DMS79 treated with DMSO at 0.1 percent for 48 hours (cell line): Measurements from ENCODE around the gene HIP1.
"Not testable (repeated sequence)": the region's sequence is repeated elsewhere in the genome, so short reads cannot be mapped to it uniquely, and the experiment has no call there.

Experiments
- DNase-seq: peaks from one replicate; lab custom pipeline; 2025; lab: John Stamatoyannopoulos, UW

Gene HIP1

GRCh38 chr7:75575488-75576121, 163.1 kb downstream of the HIP1 start:
- no peak for DNase-seq

- no peak for DNase-seq
Measured at GRCh38 chr7:75573477-75574019, 165.2 kb downstream of the HIP1 start.

GRCh38 chr7:75572814-75573213, 165.9 kb downstream of the HIP1 start:
- DNase-seq, result no peak

- no peak for DNase-seq
Measured at GRCh38 chr7:75572396-75572795, 166.3 kb downstream of the HIP1 start.

DNA sequence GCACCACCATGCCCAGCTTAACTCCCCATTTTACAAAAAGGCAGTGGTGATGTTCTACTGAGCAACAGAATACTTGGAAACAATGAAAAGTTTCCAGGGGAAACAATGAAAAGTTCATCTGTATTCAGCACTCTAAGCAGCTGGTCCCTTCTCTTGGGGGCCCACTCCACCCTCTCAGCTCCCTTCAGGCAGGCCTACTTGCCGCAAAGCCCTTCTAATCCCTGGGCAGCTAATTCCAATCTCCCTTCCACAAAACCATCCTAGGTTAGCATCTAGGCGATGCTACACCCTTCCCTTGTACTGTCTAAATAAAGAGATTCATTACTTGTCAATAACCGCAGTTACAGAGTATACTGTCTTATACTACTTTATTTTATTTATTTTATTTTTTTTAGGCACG, 167.5 kb downstream of the HIP1 start:
- DNase-seq, result no peak

DNA sequence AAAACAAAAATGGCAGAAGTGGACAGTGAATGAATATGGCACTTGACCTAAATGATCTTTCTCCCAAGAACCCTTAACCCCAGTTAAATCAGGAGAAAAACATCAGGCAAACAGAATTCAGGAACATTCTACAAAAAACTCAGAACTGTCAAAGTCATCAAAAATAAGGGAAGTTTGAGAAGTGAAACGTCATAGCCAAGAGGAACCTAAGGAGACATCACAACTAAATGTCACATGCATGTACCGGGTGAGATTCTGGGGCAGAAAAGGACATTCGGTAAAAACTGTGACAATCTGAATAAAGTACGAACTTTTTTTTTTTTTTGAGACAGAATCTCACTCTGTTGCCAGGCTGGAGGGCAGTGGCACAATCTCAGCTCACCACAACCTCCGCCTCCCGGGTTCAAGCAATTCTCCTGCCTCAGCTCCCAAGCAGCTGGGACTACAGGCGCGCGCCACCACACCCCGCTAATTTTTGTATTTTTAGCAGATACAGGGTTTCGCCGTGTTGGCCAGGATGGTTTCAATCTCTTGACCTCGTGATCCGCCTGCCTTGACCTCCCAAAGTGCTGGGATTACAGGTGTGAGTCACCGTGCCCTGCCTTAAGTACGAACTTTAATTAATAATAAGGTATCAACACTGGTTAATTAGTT, 169.0 kb downstream of the HIP1 start:
- DNase-seq, result not testable (repeated sequence)

GRCh38 chr7:75567948-75568595, 170.7 kb downstream of the HIP1 start:
- no peak for DNase-seq

- no peak for DNase-seq
Measured at GRCh38 chr7:75565132-75565837, 173.5 kb downstream of the HIP1 start.

DNA sequence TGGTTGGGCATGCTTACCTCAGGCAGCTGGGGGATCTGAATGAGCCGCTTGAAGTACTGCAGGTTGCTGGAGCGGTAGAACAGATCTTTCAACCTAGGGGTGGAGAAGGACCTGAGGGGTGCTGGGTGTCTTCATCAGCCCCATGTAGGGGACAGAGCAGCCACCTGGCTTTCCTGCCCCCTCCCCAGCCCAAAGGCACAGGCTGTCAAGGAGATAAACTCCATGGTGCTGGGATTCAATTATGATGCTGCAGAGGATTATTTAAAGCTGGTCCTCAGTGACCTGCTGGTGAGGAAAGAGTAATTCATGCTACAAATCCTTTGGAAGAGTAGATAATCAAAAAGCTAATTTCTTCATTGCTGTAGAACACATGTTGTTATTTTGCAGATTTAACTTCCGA, 175.6 kb downstream of the HIP1 start:
- DNase-seq, result no peak

DNA sequence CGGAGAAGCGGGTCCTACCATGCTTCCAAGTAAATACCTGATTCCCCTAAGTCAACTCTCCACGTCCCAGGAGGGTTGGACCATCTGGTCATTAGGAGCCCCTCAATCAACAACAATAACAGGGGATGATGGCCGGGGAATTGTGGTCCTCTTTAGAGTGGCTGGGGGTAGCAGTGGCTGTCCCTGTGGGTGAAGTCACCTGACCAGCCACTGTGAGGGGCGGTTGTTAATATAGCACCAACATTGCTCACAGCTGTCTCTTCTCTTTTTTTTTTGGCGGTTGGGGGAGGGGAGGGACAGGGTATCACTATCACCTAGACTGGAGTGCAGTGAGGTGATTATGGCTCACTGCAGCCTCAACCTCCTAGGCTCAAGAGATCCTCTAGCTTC, 178.8 kb downstream of the HIP1 start:
- DNase-seq, result no peak

- DNase-seq, result no peak
Measured at GRCh38 chr7:75559355-75559975, 179.3 kb downstream of the HIP1 start.

DNA sequence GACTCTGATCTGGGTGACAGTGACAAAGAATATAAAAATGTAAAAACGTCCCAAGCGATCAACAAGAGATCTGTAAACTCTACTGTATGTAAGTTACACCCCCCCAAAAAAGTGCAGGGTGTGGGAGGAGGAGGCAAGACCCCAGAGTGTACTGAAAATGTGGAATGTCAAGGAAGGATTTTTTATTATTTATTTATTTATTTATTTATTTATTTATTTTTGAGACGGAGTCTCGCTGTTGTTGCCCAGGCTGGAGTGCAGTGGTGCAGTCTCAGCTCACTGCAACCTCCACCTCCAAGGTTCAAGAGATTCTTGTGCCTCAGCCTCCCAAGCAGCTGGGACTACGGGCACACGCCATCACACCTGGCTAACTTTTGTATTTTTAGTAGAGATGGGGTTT, 181.9 kb downstream of the HIP1 start:
- not testable (repeated sequence) for DNase-seq

- DNase-seq, result no peak
Measured at GRCh38 chr7:75555736-75556135, 183.0 kb downstream of the HIP1 start.

DNA sequence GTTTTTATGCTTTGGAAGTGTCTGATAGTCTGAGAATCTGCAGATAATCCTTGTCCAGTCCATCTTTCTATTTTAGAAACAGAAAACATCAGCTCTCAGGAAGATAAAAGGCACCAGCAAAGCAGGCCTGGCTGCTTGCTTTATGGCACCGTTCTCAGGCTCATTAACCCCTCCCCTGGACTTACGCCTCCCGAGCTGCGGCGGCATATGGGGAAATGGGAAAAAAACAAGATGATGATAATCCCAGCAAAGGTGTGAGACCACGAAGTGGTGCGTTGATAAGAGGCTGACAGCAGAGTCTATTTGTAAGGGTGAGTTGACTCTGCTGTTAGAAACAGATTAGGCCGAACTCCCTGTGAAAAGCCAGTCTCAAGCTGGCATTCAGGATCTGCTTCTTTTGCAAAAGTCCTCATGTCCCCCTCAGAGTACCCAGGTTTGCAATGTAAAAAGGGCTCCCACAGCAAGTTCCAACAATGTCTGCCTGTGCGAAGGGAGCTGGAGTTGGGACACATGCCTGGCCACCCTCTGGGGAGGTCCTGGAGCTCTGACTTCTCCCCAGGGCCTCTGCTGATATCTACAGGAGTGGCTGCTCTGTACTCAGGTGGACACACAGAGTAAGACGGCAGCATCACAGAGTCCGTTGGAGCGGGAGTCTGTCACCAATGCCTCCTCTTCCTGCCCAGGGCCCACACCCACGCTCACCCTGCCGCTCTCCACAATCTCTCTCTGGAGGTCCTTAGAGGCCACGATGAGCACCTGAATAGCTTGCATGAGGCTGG, 192.3 kb downstream of the HIP1 start:
- DNase-seq, result no peak

DNA sequence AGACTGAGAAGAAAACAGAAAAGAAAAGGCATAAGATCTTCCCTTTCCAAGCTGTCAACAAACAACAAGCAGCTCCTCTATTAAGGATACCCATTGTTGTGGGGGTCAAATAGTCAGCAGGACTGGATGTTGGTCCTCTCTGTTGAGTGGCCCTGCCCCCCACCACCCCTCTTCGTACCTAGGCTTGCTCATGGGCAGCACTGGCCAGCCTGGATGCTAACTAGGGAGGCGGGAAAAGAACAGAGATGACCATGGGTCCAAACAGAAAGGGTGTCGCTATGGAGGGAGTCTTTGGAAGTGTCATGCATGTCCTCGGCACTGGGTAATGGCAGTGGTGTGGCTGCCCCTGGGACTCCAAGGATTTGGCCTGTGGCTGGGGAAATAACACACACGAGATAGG, 201.0 kb downstream of the HIP1 start:
- DNase-seq, result no peak

- no peak for DNase-seq
Measured at GRCh38 chr7:75536940-75537538, 201.7 kb downstream of the HIP1 start.

GRCh38 chr7:75536491-75536890, 202.2 kb downstream of the HIP1 start:
- no peak for DNase-seq

DNA sequence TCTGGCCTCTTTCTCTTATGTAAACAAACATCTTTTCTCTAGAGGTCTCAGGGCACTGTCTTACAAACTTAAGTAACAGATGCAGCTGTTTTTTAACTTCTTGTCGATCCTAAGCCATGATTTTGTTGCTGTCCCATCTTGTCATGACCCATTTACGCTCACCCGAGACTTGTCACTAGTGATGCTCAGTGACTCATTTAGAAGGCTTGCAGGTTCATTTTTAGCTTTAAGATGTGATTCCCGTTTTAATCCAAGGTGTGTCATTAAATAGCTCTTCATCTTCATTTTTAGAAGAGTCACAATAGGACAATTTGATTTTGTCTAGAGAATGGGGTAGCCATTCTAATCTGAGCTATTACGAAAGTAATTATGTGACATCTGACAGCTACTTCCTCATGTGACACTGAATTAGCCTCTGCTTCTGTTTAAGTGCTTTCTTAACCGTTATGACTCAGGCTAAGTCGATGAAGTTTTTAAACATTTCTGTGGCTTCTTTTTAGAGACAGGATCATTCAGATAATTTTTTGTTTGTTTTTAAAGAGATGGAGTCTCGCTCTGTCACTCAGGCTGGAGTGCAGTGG, 203.9 kb downstream of the HIP1 start:
- DNase-seq, result no peak

- DNase-seq, result no peak
Measured at GRCh38 chr7:75533926-75534325, 204.8 kb downstream of the HIP1 start.

DNA sequence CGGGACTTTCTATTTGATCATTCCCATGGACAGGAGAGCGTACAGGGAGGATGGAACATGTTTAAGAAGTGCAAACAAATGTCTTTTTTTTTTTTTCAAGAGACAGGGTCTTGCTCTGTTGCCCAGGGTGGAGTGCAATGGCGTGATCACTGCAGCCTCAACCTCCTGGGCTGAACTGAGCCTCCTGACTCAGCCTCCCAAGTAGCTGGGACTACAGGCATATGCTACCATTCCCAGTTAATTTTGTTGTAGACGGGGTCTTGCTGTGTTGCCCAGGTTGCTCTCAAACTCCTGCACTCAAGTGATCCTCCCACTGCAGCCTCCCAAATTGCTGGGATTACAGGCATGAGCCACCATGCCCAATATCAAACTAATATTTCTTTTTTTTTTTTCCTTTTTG, 206.1 kb downstream of the HIP1 start:
- no peak for DNase-seq
